COLO668 (cell line): ENCODE data around the gene MECP2.
A peak's percentile ranks its signal among the peaks of the same experiment; 100 is the strongest.

ENCODE experiments used
- DNase-seq: peaks from one replicate; lab custom pipeline; 2025; ENCODE audit not compliant: unreplicated experiment; lab: John Stamatoyannopoulos, UW

Gene MECP2

GRCh38 chrX:153972368-153973126 lies 125.0 kb downstream of the MECP2 start, which contains the start of gene TMEM187:
Gene TMEM187, plus strand, starts transcription at chrX:153972754. Its CDS starts 9,309 bp downstream, at chrX:153982063.
- DNase-seq = peak; percentile 96
